K562 (cell line): ENCODE data around the gene LMO4.

Experiments used
- MAX ChIP-seq: sonication (generic); formaldehyde crosslinking; IDR thresholded peaks from 2 replicates; pipeline ENCODE4 v1.9.0; 2022; ENCODE audit warnings: mild to moderate bottlenecking, missing genetic modification reagents
- MXI1 ChIP-seq: IDR thresholded peaks from 2 replicates; pipeline ENCODE4 v1.6.1; 2011; ENCODE audit warnings: low read depth, mild to moderate bottlenecking, improper control_type of control experiment, low read length
- PCBP2 ChIP-seq: fragments of 200-400 bp; formaldehyde crosslinking; IDR thresholded peaks from 2 replicates; pipeline ENCODE4 v1.6.1; 2018; ENCODE audit warnings: low read length, low read depth, mild to moderate bottlenecking, moderate library complexity; ENCODE audit not compliant: poor library complexity, severe bottlenecking
- TARDBP ChIP-seq: fragments of 450-650 bp; IDR thresholded peaks from 2 replicates; pipeline ENCODE4 v1.6.1; 2016
- YY1 ChIP-seq, 3 experiments: IDR thresholded peaks; 2 replicates each; pipeline ENCODE4 v1.6.1; 2011; ENCODE audit warnings: low read length in 2 of 3, mild to moderate bottlenecking in 2 of 3, moderate library complexity in 2 of 3, borderline replicate concordance in 1 of 3, control low read depth in 1 of 3, low read depth in 1 of 3; ENCODE audit not compliant: insufficient read depth in 3 of 3, insufficient replicate concordance in 2 of 3, control insufficient read depth in 1 of 3, insufficient read length in 1 of 3; ENCODE audit errors: extremely low read depth in 1 of 3
- ZBTB1 ChIP-seq: sonication (generic); formaldehyde crosslinking; IDR thresholded peaks from 2 replicates; pipeline ENCODE4 v1.8.1; 2023; ENCODE audit warnings: missing genetic modification reagents, low read depth, mild to moderate bottlenecking, borderline replicate concordance
- TF ChIP-seq, protein P1 (sequence below), 2 experiments: fragments of 450-650 bp; IDR thresholded peaks; 2 replicates each; pipeline ENCODE4 v1.6.1; 2016; ENCODE audit warnings: mild to moderate bottlenecking in 2 of 2, borderline replicate concordance in 1 of 2, low read depth in 1 of 2, moderate library complexity in 1 of 2
- TF ChIP-seq, protein P2 (sequence below), 3 experiments: IDR thresholded peaks in 2 of 3; conservative IDR thresholded peaks in 1 of 3; 2 replicates each; pipeline ENCODE4 v1.5.1; 2011 to 2012; ENCODE audit warnings: low read length in 3 of 3, mild to moderate bottlenecking in 3 of 3, control low read depth in 2 of 3, improper control_type of control experiment in 1 of 3, inconsistent platforms in 1 of 3, low read depth in 1 of 3, mixed read lengths in 1 of 3, moderate library complexity in 1 of 3; ENCODE audit not compliant: insufficient read depth in 2 of 3
- TF ChIP-seq, protein P3 (sequence below): IDR thresholded peaks from 3 replicates; pipeline ENCODE4 v1.6.1; 2011; ENCODE audit warnings: borderline replicate concordance, mild to moderate bottlenecking; ENCODE audit not compliant: insufficient read length, insufficient read depth

GRCh38 chr1:87386217-87386790 is 57.6 kb downstream of the LMO4 start:
- TF ChIP-seq, protein P1, sequence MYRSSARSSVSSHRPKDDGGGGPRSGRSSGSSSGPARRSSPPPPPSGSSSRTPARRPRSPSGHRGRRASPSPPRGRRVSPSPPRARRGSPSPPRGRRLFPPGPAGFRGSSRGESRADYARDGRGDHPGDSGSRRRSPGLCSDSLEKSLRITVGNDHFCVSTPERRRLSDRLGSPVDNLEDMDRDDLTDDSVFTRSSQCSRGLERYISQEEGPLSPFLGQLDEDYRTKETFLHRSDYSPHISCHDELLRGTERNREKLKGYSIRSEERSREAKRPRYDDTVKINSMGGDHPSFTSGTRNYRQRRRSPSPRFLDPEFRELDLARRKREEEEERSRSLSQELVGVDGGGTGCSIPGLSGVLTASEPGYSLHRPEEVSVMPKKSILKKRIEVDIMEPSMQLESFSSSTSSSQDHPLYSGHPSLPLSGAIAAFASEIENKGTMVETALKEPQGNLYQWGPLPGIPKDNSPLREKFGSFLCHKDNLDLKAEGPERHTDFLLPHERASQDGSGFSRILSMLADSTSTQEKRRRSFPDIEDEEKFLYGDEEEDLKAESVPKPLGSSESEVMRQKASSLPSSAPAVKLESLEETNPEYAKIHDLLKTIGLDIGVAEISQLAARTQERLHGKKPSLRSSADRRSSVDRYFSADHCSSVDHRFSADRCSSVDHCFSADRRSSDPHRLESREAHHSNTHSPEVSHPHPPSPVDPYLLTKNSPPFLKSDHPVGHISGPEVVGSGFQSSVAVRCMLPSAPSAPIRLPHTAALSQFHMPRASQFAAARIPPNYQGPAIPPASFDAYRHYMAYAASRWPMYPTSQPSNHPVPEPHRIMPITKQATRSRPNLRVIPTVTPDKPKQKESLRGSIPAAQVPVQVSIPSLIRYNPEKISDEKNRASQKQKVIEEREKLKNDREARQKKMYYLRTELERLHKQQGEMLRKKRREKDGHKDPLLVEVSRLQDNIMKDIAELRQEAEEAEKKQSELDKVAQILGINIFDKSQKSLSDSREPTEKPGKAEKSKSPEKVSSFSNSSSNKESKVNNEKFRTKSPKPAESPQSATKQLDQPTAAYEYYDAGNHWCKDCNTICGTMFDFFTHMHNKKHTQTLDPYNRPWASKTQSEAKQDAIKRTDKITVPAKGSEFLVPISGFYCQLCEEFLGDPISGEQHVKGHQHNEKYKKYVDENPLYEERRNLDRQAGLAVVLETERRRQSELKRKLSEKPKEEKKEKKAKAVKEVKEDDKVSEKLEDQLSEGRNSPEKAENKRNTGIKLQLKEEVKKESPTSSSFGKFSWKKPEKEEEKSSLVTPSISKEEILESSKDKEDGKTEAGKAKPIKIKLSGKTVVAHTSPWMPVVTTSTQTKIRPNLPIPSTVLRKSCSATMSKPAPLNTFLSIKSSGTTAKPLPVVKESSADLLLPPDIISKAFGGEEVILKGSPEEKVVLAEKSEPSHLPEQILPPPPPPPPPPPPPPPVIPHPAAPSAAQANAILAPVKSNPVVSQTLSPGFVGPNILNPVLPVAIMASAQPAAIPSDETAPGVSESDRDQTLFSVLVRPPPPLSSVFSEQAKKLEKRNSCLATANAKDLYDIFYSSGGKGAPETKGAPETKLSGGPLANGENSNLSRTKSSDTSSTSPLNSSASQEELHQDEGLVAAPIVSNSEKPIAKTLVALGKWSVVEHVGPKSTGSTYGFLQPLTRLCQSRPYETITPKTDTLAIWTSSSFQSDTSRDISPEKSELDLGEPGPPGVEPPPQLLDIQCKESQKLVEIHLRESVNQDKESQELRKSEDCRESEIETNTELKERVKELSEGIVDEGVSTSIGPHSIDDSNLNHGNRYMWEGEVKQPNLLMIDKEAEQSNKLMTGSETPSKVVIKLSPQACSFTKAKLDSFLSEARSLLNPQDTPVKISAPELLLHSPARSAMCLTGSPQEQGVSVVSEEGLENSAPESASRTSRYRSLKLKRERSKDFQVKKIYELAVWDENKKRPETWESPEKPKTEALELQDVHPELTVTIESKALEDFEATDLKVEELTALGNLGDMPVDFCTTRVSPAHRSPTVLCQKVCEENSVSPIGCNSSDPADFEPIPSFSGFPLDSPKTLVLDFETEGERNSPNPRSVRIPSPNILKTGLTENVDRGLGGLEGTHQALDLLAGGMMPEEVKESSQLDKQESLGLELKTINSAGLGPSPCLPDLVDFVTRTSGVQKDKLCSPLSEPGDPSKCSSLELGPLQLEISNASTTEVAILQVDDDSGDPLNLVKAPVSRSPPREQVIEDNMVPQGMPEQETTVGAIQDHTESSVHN (IDR thresholded peaks at IDR 0.05; ENCODE audit: borderline replicate concordance in 1 of 2, low read depth in 1 of 2), result no peak
- TF ChIP-seq MAX (CRISPR knock-in tag) (no peak), ZBTB1 (CRISPR knock-in tag) (no peak), MXI1 (no peak), TARDBP (no peak), YY1 (IDR thresholded peaks at IDR 0.05; ENCODE audit: borderline replicate concordance in 1 of 3, control insufficient read depth in 1 of 3, extremely low read depth in 1 of 3, insufficient read depth in 3 of 3, insufficient read length in 1 of 3, insufficient replicate concordance in 2 of 3, low read depth in 1 of 3, low read length in 2 of 3) (no peak), PCBP2 (no peak)
- TF ChIP-seq, protein P2, sequence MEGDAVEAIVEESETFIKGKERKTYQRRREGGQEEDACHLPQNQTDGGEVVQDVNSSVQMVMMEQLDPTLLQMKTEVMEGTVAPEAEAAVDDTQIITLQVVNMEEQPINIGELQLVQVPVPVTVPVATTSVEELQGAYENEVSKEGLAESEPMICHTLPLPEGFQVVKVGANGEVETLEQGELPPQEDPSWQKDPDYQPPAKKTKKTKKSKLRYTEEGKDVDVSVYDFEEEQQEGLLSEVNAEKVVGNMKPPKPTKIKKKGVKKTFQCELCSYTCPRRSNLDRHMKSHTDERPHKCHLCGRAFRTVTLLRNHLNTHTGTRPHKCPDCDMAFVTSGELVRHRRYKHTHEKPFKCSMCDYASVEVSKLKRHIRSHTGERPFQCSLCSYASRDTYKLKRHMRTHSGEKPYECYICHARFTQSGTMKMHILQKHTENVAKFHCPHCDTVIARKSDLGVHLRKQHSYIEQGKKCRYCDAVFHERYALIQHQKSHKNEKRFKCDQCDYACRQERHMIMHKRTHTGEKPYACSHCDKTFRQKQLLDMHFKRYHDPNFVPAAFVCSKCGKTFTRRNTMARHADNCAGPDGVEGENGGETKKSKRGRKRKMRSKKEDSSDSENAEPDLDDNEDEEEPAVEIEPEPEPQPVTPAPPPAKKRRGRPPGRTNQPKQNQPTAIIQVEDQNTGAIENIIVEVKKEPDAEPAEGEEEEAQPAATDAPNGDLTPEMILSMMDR (IDR thresholded peaks at IDR 0.05 in 2 of 3, conservative IDR thresholded peaks at IDR 0.05 in 1 of 3; ENCODE audit: insufficient read depth in 2 of 3, low read depth in 1 of 3, low read length in 3 of 3), result no peak
- TF ChIP-seq, protein P3, sequence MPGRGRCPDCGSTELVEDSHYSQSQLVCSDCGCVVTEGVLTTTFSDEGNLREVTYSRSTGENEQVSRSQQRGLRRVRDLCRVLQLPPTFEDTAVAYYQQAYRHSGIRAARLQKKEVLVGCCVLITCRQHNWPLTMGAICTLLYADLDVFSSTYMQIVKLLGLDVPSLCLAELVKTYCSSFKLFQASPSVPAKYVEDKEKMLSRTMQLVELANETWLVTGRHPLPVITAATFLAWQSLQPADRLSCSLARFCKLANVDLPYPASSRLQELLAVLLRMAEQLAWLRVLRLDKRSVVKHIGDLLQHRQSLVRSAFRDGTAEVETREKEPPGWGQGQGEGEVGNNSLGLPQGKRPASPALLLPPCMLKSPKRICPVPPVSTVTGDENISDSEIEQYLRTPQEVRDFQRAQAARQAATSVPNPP, result no peak
